COLO668 (cell line): ENCODE measurements around the gene ZNF112.
"Not testable (repeated sequence)": the region's sequence is repeated elsewhere in the genome, so short reads cannot be mapped to it uniquely, and the experiment has no call there.

Source experiments
- DNase-seq: peaks from one replicate; lab custom pipeline; 2025; ENCODE audit not compliant: unreplicated experiment; lab: John Stamatoyannopoulos, UW

Gene ZNF112

DNA sequence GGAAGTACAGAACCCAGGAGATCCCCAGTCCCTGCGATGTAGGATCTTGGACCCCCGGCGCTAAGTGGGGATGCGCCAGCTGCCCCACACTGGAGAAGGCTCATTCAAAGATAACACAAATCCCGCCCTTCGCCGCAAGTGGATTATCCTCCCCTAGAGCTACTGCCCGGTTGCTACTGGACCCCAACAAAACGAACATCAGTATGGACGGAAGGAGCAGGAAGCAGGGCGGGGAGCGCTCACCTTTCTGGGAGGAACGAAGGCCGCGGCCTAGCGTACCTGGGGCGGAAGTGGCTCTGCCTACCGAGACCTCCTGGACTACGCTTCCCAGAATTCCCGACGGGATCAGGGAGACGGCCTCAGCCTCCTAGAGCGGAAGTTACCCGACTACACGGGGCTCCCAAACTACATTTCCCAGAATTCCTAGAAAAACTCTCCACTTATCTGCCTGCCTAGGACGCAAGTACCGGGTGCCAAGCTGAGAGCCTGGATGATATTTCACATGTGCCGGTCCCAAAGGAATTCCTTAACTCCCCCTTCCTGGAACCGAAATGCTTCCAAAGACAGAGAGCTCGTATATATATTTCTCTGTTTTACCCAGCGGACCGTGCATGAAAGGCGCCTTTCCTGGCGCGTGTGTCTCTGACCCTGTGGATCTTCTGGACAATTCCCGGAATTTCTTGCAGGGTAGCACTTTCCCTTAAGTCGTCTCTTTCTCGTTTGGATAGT lies at the start of gene ZNF112:
Gene ZNF112 (minus strand): TSS at position 298 of the 729 bp plus-strand sequence. CDS start 16,141 bp downstream, outside the sequence.
- DNase-seq = peak; percentile 92

DNA sequence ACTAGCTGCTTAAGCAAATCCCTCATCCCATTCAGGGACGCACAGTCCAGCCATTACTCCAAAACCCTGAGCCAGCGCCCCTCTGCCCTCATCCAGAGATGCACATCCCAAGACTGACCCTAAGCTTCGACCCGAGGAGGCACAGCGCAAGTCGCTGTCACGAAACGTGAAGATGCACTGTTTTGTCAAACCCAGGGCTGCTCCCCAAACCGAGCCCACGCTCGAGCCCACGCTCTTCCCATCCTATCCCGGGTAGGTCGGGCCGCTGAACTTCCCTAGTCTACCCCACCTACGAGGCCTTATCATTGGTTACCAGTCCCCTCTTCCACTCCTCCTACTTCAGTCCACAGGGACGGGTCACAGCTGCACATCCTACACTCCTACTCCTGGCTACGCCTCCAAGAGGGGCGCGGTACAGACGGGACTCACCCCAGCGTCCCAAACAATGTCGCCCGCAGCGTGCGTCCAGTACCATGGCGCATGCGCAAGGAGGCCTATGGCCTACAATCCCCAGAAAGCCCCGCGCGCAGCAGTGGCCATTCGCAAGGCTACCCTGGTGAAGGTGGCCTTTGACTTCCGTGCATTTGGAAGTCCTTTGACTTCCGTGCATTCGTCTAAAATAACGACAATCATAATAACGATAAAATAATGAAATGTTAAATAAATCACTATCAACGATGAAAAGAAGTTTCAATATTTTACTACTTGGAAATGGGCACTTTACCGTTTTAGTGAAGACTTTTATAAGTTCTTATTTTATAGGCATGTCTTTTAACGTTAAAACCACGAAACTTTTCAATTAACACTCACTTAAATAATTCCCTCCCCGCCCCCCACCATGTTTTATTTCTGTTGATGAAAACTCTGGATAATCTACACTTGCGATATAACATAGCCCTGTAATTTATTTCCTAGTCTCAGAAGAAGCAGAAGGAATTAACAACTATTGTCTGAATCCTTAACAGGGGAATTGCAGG lies 44.9 kb upstream of the ZNF112 start, which contains the start of gene ZNF285:
Gene ZNF285 (minus strand): TSS at position 470 of the 977 bp plus-strand sequence. CDS start 4,395 bp downstream, outside the sequence.
- DNase-seq = no peak

DNA sequence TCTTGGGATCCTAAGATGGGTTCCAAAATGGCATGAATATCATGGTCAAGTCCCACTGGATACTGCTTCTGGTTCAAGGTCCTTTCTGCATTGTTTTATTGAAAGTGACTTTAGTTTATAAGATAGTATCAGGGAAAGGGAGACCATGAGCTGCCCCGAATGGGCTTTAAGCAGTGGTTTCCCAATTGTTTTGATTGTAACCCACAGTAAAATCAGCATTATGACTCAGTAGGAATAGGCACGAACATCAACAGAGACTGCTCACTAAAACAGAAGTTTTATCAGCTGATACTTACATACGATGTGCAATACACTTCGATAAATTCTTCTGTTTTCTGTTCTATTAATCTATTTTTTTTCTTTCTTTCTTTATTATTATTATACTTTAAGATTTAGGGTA lies 32.8 kb upstream of the ZNF112 start:
- DNase-seq = not testable (repeated sequence)

DNA sequence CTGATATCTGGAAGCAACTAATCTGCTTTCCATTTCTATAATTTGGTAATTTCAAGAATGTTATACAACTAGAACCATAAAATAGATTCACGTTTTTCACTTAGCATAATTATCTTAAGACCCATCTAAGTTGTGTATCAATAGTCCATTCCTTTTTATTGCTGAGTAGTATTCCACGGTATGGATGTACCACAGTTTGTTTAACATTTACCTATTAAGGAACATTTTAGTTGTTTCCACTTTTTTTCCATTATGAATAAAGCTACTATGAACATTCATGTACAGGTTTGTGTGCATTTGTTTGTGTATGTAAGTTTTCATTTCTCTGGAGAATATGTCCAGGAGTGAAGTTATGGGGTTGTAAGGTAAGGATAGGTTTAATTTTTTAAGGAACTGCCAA lies 18.3 kb upstream of the ZNF112 start:
- no peak for DNase-seq

DNA sequence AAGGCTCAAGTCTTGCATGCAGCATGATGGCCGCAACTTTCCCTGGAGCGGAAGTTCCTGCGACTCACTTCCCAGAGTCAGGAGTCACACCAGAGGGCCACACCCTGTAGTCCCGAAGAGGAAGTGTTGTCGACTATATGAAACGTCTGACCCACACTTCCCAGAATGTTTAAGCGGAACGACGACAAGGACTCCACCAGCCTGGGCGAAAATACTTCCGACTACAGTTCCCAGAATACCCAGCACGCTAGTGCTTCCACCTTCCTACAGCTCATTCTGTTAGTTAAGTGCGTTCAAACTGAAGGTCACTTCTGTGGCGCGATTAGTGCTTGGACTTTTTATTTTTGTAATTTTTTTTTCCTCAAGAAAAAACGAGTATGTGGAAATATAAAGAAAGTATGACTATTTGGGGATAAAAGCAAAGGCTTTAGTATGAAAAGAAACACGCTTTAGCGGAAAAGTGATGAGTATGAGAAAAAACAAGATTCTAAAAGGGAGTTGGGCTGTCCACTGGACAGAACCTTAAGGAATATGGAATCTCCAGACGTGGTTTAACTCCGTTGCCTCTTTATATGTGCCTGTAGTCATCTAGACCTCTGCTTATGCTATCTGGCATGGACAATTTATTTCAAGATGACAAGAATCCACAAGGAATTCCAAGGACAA lies 15.5 kb upstream of the ZNF112 start:
- DNase-seq = no peak

DNA sequence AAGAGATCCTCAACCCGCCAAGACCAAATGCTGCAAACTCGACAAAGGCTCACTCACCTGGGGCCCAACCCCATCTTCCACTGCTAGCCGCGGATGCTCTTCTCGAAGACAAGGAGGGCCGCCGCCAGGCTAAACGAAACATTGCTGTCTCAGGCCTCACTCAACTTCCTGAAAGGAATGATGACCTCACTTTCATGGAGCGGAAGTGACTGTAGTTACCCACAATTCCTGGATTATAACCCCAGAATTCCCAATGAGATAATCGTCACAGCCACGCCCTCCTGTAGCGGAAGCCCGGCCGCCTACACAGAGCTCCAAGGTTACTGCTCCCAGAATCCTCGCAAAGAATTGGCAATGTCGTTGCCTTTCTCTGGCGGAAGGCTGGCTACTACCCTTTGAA lies 10.5 kb upstream of the ZNF112 start:
- no peak for DNase-seq

DNA sequence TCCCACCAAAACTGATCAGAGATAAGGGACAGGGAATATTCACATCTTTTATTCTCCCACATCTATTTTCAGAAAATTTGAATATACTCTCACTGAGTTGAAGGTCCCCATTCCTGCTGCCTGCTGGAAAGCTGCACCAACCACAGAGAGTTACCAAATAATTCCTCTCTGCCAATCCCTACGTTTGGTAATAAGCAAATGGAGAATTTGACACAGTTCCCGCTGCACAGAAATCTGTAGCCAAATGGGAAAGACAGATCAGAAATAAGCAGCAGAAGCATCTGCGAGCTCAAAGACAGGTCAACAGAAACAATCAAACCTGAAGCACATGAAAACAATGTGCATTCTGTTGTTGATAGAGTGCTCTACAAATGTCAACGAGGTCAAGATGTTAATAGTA lies 9.9 kb downstream of the ZNF112 start:
- no peak for DNase-seq

DNA sequence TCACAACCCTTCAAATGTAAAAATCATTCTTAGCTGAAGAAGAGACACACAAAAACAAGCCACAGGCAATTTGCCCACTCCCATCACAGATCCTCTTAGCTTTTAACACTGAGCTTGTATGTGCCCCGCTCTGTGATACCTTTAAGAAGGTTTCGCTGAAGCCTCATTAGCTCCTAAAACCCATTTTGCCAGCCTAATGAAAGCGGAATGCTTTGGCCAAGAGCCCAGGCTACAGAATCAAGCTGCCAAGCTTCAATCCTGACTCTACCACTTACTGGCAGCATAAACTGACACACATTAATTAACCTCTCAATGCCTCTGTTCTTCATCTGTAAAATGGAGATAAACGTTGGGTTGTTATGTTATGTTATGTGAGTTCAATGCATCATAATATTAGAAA lies 10.5 kb downstream of the ZNF112 start:
- no peak for DNase-seq

DNA sequence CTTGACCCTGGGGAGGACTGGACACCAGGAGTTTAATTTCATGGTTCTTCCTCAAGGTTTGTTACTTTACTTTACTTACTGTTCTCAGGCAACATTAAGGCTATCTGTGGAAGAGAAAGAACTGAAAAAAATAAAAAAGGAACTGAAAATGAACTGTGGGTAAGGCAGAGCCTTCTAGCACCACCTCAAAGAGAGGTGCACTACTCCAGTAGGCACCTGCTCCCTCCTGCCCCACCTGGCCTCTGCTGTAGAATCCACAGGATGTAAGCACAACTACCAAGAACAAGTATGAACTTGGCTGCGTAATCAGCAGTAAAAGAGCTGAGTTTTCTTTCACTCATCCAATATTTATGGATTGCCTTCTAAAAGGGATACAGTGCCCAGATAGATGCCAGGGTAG lies 12.2 kb downstream of the ZNF112 start:
- no peak for DNase-seq

DNA sequence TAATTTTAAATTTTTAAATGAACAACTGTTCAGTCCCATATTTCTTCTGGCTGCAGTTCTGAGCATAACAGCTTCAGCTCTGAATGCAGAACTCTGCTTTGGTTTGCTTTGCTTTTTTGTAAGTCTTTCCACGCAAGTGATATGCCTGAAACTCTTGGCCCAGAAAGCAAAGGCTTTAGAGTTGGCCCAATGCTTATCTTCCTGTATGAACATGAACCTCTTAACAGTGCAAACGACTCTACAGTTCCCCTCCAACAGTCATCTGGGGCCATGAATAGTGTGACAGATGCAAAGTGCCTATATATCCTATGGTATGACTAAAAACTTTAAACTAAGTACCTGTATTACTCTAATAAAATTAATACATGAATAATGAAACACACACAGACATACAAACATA lies 14.7 kb downstream of the ZNF112 start:
- no peak for DNase-seq

DNA sequence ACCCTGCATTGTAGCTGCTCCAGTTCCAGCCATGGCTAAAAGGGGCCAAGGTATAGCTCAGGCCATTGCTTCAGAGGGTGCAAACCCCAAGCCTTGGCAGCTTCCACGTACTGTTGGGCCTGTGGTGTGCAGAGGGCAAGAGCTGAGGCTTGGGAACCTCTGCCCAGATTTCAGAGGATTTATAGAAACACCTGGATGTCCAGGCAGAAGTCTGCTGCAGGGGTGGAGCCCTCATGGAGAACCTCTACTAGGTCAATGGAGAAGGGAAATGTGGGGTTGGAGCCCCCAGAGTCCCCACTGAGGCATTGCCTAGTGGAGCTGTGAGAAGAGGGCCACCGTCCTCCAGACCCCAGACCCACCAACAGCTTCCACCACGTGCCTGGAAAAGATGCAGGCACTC lies 21.8 kb downstream of the ZNF112 start:
- DNase-seq = not testable (repeated sequence)

DNA sequence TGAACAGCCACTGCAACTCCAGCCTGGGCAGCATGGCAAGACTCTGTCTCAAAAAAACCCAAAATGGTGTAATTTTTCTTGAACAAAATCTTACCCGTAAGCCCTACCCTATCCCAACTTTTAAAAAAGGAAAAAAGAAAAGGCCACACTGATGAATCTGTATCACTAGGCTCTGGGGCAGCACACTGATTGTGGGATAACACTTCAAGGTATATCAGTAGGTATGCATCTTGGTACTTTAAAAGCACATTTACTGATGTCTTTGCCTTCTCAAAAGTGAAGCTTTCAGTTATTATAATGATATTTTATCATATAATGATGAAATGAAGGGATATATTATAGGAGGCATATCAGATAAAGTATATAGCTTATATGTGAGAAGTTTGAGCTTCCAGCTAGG lies 24.3 kb downstream of the ZNF112 start:
- DNase-seq = no peak

DNA sequence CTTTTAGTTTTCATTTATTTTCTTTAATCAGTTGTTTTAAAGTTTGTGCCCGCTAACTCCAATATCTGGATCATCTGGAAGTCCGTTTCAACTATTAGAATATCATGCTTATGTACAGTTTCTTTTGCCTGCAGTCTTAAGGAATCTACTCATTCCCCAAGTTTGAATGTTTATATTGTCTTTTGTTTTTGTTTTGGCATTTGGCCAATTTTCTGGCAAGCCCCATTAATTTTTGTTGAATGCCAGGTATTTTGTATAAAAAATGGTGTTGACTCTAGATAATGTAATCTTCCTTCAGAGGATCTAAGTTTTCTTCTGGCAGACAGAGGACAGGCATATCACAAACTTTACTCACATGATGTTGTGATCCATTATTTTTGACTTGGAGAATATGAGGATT lies 40.6 kb downstream of the ZNF112 start:
- DNase-seq = no peak

DNA sequence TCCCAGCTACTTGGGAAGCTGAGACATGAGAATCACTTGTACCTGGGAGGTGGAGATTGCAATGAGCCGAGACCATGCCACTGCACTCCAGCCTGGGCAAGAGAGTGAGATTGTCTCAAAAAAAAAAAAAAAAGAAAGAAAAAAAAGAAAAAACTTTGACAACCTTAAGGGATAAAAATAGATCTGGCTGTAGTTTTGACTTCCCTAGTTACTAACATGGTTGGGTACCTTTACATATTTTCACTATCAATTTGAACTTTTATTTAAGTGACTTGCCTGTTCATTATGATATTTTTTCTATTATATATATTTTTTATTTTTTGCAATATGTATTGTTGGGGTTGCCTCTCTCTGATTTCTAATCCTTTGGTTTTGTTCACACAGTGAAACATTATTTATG lies 43.2 kb downstream of the ZNF112 start:
- no peak for DNase-seq

DNA sequence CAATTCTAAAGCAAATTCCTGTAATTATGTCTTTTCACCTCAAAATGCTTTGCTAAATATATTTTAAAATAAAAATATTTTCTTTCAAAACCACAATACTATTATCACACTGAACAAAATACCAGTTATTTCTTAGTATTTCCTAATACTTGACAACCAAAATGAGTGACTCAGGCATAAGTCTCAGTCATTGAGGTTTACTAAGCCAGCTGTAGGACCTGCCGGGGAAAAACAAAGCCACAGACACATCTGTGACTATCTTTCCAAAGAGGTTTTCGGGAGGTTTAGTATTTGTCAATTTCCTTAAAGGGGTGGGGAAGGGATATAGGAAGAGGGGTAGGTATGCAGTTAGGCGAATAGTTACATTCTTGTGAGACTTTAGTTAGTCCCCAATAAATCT lies 48.5 kb downstream of the ZNF112 start:
- DNase-seq = no peak

DNA sequence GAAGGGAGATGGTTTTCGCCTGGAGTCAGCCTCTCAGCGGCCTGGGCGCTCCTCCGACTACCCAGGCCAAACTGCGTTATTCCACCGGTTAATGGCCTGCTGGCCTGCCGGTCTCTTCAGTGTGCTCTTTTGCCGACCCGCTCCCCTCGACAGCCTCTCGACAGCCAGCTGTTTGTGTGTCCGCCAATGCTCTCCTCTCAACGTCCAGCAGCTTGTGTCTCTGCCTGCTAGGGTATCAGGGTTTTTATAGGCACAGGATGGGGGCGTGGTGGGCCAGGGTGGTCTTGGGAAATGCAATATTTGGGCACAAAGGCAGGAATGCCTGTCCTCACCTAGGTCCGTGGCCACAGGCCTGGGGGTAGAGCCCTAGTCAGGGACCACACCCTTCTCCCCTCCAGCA lies 50.2 kb downstream of the ZNF112 start:
- DNase-seq = no peak

DNA sequence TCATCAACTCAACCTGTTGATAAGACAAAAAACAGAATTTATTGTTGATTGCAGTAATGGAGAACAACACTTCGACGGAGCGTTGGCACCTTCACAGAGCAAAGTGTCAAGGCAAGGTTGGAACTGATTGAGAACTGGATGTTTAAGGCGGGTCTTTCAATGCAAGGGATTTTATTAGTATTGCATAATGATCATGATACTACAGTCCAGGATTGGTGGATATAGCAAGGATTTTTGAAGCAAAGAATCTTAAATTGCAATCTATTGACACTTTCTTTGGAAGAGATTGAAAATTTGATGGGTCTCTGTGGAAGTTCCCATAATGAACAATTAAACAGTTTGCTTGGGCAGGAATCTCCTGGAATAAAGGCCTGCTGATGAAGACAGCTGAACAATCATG lies 51.0 kb downstream of the ZNF112 start:
- DNase-seq = no peak

DNA sequence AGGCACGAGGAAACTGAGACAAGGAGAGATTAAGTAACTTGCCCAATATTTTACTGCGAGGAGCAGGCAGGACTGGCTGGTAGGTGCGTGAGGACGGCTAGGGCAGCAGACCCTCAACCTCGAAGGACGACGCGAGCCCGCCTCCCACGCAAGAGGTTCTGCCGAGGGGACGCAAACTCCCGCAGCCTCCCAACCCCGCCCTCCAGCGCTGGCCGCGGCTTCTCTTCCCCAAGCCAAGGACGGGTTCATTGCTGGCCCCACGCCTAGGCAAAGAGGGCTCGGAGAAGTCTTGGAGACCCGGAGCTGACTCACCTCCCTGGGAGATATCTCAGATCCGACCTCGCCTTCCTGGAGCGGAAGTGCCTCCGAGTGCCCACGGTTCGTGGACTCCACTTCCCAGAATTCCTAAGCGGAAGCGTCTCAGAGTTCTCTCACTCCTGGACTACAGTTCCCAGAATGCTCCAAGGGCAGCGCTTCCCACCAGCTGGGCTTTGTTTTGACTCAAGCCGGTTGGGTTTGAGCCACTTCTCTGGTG lies 51.8 kb downstream of the ZNF112 start, which contains the start of gene ZNF235:
Gene ZNF235 (minus strand): TSS at position 367 of the 535 bp plus-strand sequence. CDS start 1,621 bp downstream, outside the sequence.
- peak; percentile 83 for DNase-seq

DNA sequence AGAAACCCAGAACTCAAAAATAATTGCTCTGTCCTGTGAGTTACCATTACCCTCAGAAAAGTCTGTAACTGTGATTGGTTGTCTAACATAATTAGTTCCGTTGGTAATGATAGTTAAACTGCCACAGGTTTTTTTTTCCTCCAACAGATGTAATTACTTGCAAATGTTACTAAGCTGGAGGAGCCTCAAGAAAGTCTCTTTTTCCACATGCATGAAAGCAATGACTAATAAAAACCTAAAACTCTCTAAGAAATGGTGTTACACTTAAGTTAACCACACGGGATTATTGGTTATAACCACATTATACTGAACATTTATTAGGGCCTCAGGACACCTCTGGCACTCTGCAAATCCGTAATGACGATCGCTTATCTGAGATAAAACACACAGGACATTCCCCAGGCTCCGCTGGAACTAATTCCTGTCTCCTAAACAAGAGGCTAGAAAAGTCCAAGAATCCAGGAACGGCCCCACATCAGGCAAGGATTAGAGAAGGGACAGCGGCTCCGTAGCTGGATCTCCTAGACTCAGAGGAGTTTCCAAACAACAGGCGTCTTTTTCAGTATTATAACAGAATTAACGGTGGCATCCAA lies 52.4 kb downstream of the ZNF112 start:
- DNase-seq = no peak

DNA sequence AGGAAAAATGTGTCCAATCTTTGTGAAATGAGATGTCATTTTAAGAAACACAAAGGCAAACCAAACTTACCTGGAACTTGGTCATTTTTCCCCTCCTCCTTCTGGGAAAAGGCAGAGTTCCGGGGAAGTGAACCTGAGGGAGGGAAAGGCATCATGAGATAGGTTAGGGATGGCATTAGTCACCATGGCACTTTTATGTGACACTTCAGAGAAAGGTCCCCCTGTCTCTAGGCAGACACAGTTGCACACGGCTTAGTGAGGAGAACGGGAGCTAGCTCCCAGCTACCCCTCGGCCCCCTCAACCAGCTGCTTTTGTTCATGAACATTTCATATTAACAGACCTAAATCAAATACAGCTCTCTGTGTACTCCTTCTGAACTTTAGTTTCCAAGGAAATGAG lies 53.2 kb downstream of the ZNF112 start:
- DNase-seq = no peak

DNA sequence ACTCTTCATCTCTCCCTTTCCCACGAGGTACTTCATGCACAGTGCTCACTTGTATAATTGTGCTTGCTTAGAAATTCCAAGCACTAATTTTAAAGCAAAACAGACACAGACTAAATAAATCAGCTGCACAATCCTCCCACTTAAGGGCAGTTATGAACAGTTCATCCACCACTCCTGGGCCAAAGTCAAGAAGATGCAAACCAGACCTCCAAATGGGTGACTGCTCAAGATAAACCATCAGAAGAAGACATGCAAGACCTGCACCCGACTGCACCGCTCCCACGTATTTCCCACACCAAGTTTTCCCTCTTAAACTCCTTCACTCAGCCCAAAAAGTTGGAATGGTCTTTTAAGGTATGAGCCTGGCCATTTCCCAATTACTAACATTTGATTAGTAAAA lies 71.5 kb downstream of the ZNF112 start:
- no peak for DNase-seq
